Left ventricle myocardium inferior (tissue), 1 donor: ENCODE results near the gene LIMS2. TPM values are rescaled to one million over a fixed set of nuclear protein-coding genes. Genes with fewer than 3 reads are reported as not detected.

ENCODE experiments used
- DNase-seq: peaks from one replicate; pipeline ENCODE4 v3.0.0-alpha.2; 2020
- H3K27ac ChIP-seq: fragments of 200-600 bp; replicated peaks from 2 replicates; pipeline ENCODE4 v1.8.0; 2021
- H3K27me3 ChIP-seq: fragments of 200-600 bp; 2 replicates; pipeline ENCODE4 v1.8.0; 2021; ENCODE audit warnings: low read depth
- H3K36me3 ChIP-seq: fragments of 200-600 bp; 2 replicates; pipeline ENCODE4 v1.8.0; 2021
- H3K4me1 ChIP-seq: fragments of 200-600 bp; 2 replicates; pipeline ENCODE4 v1.8.0; 2021
- H3K4me3 ChIP-seq: fragments of 200-600 bp; 2 replicates; pipeline ENCODE4 v1.8.0; 2021; ENCODE audit warnings: mild to moderate bottlenecking, moderate library complexity
- H3K9me3 ChIP-seq: fragments of 200-600 bp; replicated peaks from 2 replicates; pipeline ENCODE4 v1.8.0; 2021
- CTCF ChIP-seq: fragments of 200-600 bp; IDR thresholded peaks from 2 replicates; pipeline ENCODE4 v1.8.0; 2021; ENCODE audit warnings: antibody characterized with exemption, mild to moderate bottlenecking, borderline replicate concordance
- intact Hi-C: fragments of 100-400 bp; cut with micrococcal nuclease; formaldehyde crosslinking; loops from one replicate; pipeline ENCODE4 v1.11.0; 2022
- total RNA-seq: library from RNA; stranded (reverse); fragmentation: NEBNext Ultra II Directional; extraction: Animal tissue kit (Norgen Biotek cat#: 25700); gene quantifications from one replicate; pipeline ENCODE4 v1.2.1, GENCODE V29; 2021
- donor health status: DM: no; HTN: yes; CAD: no; lungs with severe emphysema.

Gene LIMS2
- total RNA-seq, 1 donor from 2014 or later: 173 TPM

GRCh38 chr2:127650041-127650784 is 25.1 kb downstream of the LIMS2 start:
- H3K4me3 ChIP-seq: no peak overlapping the region

GRCh38 chr2:127649684-127650040 is 25.7 kb downstream of the LIMS2 start:
- Histone ChIP-seq H3K9me3 (no peaks in the 10 kb centered on the region), H3K36me3 (peaks cover 47% of the 10 kb centered on the region), H3K4me3 (no peak overlapping the region), H3K27me3 (no peaks in the 10 kb centered on the region), H3K27ac (peak overlapping the region; percentile 99), H3K4me1 (peaks cover 98% of the 10 kb centered on the region)
- DNase-seq: no peak
- peak; percentile 91 for TF ChIP-seq CTCF
- intact Hi-C loops: no loop called here

More at GRCh38 chr2:127650041-127650784, 25.1 kb downstream of the LIMS2 start:
- Histone ChIP-seq H3K27ac (peak overlapping the region; percentile 99), H3K4me1 (peaks cover 98% of the 10 kb centered on the region), H3K9me3 (no peaks in the 10 kb centered on the region), H3K36me3 (peaks cover 47% of the 10 kb centered on the region), H3K27me3 (no peaks in the 10 kb centered on the region)
- intact Hi-C loops: no loop called here
- peak; percentile 16 for DNase-seq
- TF ChIP-seq CTCF: peak; percentile 18

- peaks cover 98% of the 10 kb centered on the region for H3K4me1 ChIP-seq
- H3K27ac ChIP-seq: peak overlapping the region; percentile 99
- no peaks in the 10 kb centered on the region for H3K9me3 ChIP-seq
- H3K36me3 ChIP-seq: peaks cover 47% of the 10 kb centered on the region
- TF ChIP-seq CTCF: no peak
- no peak overlapping the region for H3K4me3 ChIP-seq
- intact Hi-C loops: no loop called here
- no peaks in the 10 kb centered on the region for H3K27me3 ChIP-seq
- no peak for DNase-seq
These were observed 26.2 kb downstream of the LIMS2 start for GRCh38 chr2:127649100-127649611.

- Histone ChIP-seq H3K36me3 (peaks cover 43% of the 10 kb centered on the region), H3K27me3 (no peaks in the 10 kb centered on the region), H3K4me3 (no peak overlapping the region), H3K27ac (peak overlapping the region; percentile 94), H3K9me3 (no peaks in the 10 kb centered on the region), H3K4me1 (peaks cover 98% of the 10 kb centered on the region)
- TF ChIP-seq CTCF: no peak
- intact Hi-C loops: no loop called here
- no peak for DNase-seq
These were observed 27.0 kb downstream of the LIMS2 start for GRCh38 chr2:127648321-127648720.

GRCh38 chr2:127647242-127648190 is 27.8 kb downstream of the LIMS2 start:
- peak overlapping the region; percentile 94 for H3K27ac ChIP-seq
- DNase-seq: no peak
- no peak overlapping the region for H3K4me3 ChIP-seq
- no peaks in the 10 kb centered on the region for H3K9me3 ChIP-seq
- no peaks in the 10 kb centered on the region for H3K27me3 ChIP-seq
- H3K4me1 ChIP-seq: peaks cover 98% of the 10 kb centered on the region
- no peak for TF ChIP-seq CTCF
- intact Hi-C loops: no loop called here
- H3K36me3 ChIP-seq: peaks cover 40% of the 10 kb centered on the region
